OCI-LY3 (cell line): ENCODE results near the gene MRPL28.

ENCODE experiments used
- H2AFZ ChIP-seq: fragments of 200-600, 300-600 bp; shearing (Covaris generic); 2 replicates; pipeline ENCODE4 v1.6.0; 2014; ENCODE audit warnings: antibody characterized with exemption, low read depth, low read length
- H3K27ac ChIP-seq: fragments of 200-600, 300-600 bp; sonication (generic); 2 replicates; pipeline ENCODE4 v1.5.1; 2014; ENCODE audit warnings: mild to moderate bottlenecking, low read length, moderate library complexity, mixed read lengths
- H3K27me3 ChIP-seq: fragments of 200-600, 300-600 bp; sonication (generic); 2 replicates; pipeline ENCODE4 v1.6.1; 2014; ENCODE audit warnings: low read depth, low read length, mixed read lengths
- H3K36me3 ChIP-seq: fragments of 200-600, 300-600 bp; sonication (generic); replicated peaks from 2 replicates; pipeline ENCODE3; 2014; ENCODE audit warnings: low read depth, low read length, mixed read lengths
- H3K4me1 ChIP-seq: fragments of 300-600, 200-600 bp; sonication (generic); 2 replicates; pipeline ENCODE4 v1.6.1; 2014; ENCODE audit warnings: low read length, mixed read lengths
- H3K4me2 ChIP-seq: fragments of 200-600, 300-600 bp; sonication (generic); 2 replicates; pipeline ENCODE4 v1.6.1; 2014; ENCODE audit warnings: low read length, mixed read lengths
- H3K4me3 ChIP-seq: fragments of 300-600, 200-600 bp; sonication (generic); 2 replicates; pipeline ENCODE4 v1.5.1; 2014; ENCODE audit warnings: antibody characterized with exemption, mild to moderate bottlenecking, low read length, moderate library complexity
- H3K79me2 ChIP-seq: fragments of 300-600, 200-600 bp; shearing (Covaris generic); 2 replicates; pipeline ENCODE4 v1.6.1; 2014; ENCODE audit warnings: mild to moderate bottlenecking, low read length, mixed read lengths
- H3K9ac ChIP-seq: fragments of 300-600, 200-600 bp; shearing (Covaris generic); 2 replicates; pipeline ENCODE4 v1.6.0; 2014; ENCODE audit warnings: mild to moderate bottlenecking, low read length, moderate library complexity
- H3K9me3 ChIP-seq: fragments of 200-600, 300-600 bp; shearing (Covaris generic); 2 replicates; pipeline ENCODE4 v1.6.1; 2014; ENCODE audit warnings: low read length, mixed read lengths; ENCODE audit not compliant: insufficient read depth
- H4K20me1 ChIP-seq: fragments of 200-600, 300-600 bp; sonication (generic); 2 replicates; pipeline ENCODE4 v1.6.1; 2016; ENCODE audit warnings: low read length, mixed read lengths; ENCODE audit not compliant: insufficient read depth
- EZH2phosphoT487 ChIP-seq: fragments of 200-600 bp; shearing (Covaris generic); IDR thresholded peaks from 2 replicates; pipeline ENCODE4 v1.6.1; 2018; ENCODE audit warnings: antibody characterized with exemption, mixed run types, low read depth
- TF ChIP-seq, protein P1 (sequence below): fragments of 200-600, 300-600 bp; sonication (generic); IDR thresholded peaks from 2 replicates; pipeline ENCODE4 v1.5.1; 2014; ENCODE audit warnings: antibody characterized with exemption, low read length, low read depth

Gene MRPL28

DNA sequence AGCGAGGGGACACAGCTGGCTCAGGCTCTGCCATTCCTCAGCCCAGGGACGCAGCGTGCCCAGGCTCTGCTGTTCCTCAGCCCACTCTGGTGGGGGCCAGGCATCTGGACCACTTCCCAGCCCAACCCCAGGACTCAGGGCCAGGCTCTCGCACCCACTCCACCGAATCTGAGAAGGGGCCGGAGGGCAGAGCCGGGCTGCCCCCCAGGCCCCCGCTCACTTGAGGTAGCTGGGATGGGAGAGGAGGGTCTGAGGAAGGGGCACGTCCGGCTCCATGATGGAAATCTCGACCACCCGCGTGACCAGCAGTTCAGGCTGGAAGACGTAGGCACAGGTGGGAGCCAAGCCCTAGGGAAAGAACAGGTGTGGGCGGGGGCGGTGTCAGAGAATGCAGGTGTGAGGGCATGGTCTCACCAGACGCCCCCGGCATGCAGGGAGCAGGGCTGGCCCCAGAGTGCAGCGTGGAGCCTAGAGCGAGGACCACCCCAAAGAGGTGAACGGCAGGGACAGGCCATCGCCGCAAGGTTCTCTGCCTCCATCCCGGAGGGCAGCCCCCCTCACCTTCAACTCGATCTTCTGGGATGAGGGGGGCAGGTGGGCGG lies 6.6 kb upstream of the MRPL28 start:
- no peak overlapping the region for H3K4me2 ChIP-seq
- H3K4me3 ChIP-seq: no peak overlapping the region
- H3K9ac ChIP-seq: no peak overlapping the region
- H3K79me2 ChIP-seq: peaks cover 7% of the 10 kb centered on the region; the same call in 1 of the 2 replicates
- H3K27me3 ChIP-seq: no peaks in the 10 kb centered on the region
- no peaks in the 10 kb centered on the region for H3K9me3 ChIP-seq
- no peaks in the 10 kb centered on the region for H4K20me1 ChIP-seq
- TF ChIP-seq, protein P1, sequence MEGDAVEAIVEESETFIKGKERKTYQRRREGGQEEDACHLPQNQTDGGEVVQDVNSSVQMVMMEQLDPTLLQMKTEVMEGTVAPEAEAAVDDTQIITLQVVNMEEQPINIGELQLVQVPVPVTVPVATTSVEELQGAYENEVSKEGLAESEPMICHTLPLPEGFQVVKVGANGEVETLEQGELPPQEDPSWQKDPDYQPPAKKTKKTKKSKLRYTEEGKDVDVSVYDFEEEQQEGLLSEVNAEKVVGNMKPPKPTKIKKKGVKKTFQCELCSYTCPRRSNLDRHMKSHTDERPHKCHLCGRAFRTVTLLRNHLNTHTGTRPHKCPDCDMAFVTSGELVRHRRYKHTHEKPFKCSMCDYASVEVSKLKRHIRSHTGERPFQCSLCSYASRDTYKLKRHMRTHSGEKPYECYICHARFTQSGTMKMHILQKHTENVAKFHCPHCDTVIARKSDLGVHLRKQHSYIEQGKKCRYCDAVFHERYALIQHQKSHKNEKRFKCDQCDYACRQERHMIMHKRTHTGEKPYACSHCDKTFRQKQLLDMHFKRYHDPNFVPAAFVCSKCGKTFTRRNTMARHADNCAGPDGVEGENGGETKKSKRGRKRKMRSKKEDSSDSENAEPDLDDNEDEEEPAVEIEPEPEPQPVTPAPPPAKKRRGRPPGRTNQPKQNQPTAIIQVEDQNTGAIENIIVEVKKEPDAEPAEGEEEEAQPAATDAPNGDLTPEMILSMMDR: no peak
- no peak for TF ChIP-seq EZH2phosphoT487
- H2AFZ ChIP-seq: no peak overlapping the region
- peaks cover 6% of the 10 kb centered on the region; the same call in 1 of the 2 replicates for H3K4me1 ChIP-seq
- no peaks in the 10 kb centered on the region for H3K36me3 ChIP-seq
- H3K27ac ChIP-seq: no peak overlapping the region

DNA sequence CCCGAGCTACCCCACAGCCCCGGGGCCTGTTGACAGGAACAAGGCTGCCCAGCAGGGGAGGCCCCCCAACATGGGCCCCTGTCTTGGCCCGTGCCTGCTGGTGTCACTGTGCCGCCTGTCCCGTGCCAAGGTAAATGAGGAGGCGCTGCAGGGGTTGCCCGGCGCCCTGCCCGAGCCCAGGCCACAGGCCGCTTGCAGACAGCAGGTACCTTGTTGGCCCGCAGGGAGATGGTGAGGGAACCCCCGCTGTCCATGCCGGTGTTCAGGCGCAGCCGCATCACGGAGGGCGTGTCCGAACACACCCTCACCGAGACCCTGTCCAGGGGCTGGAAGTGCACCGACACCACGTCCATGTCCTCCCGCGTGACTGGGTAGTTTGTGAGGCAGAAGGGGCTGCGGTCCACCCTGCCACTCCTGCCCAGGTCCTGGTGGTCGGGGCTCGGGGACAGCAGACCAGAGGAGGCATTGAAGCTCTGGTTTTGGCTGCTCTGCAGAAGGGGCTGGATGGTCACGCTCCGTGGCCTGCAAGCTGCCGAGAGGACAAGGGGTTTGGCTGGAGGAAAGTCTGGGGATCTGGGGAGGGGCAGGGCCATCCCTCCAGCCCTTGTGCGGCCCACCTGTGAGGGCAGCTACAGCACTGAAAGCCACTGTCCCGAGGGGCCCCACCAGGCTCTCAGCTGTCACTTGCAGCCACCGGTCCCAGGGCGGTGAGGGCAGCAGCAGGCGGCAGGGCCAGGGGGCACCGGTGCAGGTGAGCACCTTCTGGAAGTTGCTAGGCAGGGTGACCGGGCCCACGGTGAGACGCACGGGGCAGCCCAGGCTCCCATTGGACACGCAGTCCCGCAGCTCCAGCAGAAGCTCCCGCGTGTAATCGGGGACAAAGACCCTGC lies 5.8 kb upstream of the MRPL28 start:
- Histone ChIP-seq H3K9ac (no peak overlapping the region), H3K4me1 (peaks cover 6% of the 10 kb centered on the region), H3K4me3 (no peak overlapping the region), H3K36me3 (no peaks in the 10 kb centered on the region), H4K20me1 (no peaks in the 10 kb centered on the region), H3K27ac (no peak overlapping the region), H2AFZ (no peak overlapping the region), H3K27me3 (no peaks in the 10 kb centered on the region), H3K4me2 (no peak overlapping the region), H3K9me3 (no peaks in the 10 kb centered on the region), H3K79me2 (peaks cover 7% of the 10 kb centered on the region; the same call in 1 of the 2 replicates)
- no peak for TF ChIP-seq EZH2phosphoT487
- TF ChIP-seq, protein P1: no peak

DNA sequence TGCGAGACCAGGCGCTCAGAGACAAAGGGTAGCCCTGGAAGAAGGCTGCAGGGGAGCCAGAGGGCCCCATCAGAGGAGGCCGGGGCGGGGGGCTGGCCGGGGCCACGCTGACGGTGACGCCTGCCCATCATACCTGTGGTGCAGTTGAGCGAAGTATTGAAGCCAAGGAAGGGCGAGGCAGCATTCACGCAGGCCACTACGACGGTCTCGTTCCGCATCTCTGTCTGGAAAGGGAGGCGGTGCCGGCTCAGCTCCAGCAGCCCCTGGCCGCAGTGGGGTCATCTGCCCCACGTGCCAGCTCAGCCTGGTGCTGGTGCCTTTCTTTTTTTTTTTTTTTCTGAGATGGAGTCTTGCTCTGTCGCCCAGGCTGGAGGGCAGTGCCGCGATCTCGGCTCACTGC lies 4.9 kb upstream of the MRPL28 start:
- no peaks in the 10 kb centered on the region for H4K20me1 ChIP-seq
- no peaks in the 10 kb centered on the region for H3K27me3 ChIP-seq
- no peak overlapping the region for H3K4me3 ChIP-seq
- H2AFZ ChIP-seq: no peak overlapping the region
- no peak overlapping the region for H3K4me2 ChIP-seq
- no peaks in the 10 kb centered on the region; the same call in 1 of the 2 replicates for H3K79me2 ChIP-seq
- H3K9me3 ChIP-seq: no peaks in the 10 kb centered on the region
- no peak overlapping the region for H3K27ac ChIP-seq
- no peak overlapping the region for H3K9ac ChIP-seq
- no peak for TF ChIP-seq EZH2phosphoT487
- TF ChIP-seq, protein P1: no peak
- H3K36me3 ChIP-seq: no peaks in the 10 kb centered on the region
- H3K4me1 ChIP-seq: peaks cover 6% of the 10 kb centered on the region

GRCh38 chr16:374616-374926 lies 4.2 kb upstream of the MRPL28 start:
- no peak overlapping the region for H3K4me2 ChIP-seq
- peaks cover 4% of the 10 kb centered on the region; the same call in 1 of the 2 replicates for H3K79me2 ChIP-seq
- no peak overlapping the region for H3K27ac ChIP-seq
- H3K9ac ChIP-seq: no peak overlapping the region
- H4K20me1 ChIP-seq: no peaks in the 10 kb centered on the region; the same call in 1 of the 2 replicates
- H3K9me3 ChIP-seq: no peaks in the 10 kb centered on the region
- TF ChIP-seq EZH2phosphoT487: no peak
- TF ChIP-seq, protein P1: no peak
- no peaks in the 10 kb centered on the region for H3K36me3 ChIP-seq
- peaks cover 10% of the 10 kb centered on the region for H3K4me1 ChIP-seq
- no peak overlapping the region for H2AFZ ChIP-seq
- H3K27me3 ChIP-seq: no peaks in the 10 kb centered on the region
- H3K4me3 ChIP-seq: no peak overlapping the region
